ENCODE measurements around the gene FANCC.

Gene FANCC

DNA sequence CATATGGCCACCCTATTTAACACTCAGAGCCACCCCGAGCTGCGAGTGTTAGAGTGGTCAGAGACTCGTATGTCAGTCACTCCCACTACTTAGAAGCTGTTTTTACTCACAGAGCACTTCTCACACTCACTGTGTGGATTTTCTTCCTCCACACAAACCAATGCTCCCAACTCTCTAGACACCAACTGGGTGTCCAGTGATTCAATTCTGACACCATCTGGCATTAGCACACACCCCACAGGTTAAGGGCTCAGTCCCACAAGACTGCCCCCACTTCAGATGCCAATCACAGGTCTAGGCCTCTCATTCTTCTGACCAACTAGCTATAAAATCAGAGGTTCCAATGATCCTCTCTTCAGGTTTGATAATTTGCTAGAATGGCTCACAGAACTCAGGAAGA, 174.8 kb downstream of the FANCC start:
- Histone ChIP-seq H2BK12ac (ENCODE audit: low read length in 2 of 2) (no peak overlapping the region), H3K4me1 (ENCODE audit: control insufficient read depth, insufficient read depth, low read depth, low read length) (peaks cover 3% of the 10 kb centered on the region), H3K4me3 (ENCODE audit: insufficient read depth in 1 of 2, low read depth in 1 of 2, low read length in 2 of 2) (no peak overlapping the region), H2BK120ac (ENCODE audit: low read depth, low read length) (no peak overlapping the region), H3K4me2 (ENCODE audit: low read length, poor library complexity, severe bottlenecking) (no peak overlapping the region), H3K9me3 (ENCODE audit: control insufficient read depth, low read length) (no peaks in the 10 kb centered on the region), H3K36me3 (ENCODE audit: control insufficient read depth in 1 of 2, insufficient read depth in 2 of 2, low read depth in 1 of 2, low read length in 2 of 2) (peaks cover 0 to 9% of the 10 kb centered on the region in 2 experiments), H3K23ac (ENCODE audit: low read length in 2 of 2) (no peak overlapping the region), H2AFZ (ENCODE audit: low read depth, low read length) (no peak overlapping the region), H3K4ac (ENCODE audit: low read depth in 1 of 2, low read length in 2 of 2) (no peak overlapping the region), H2BK15ac (ENCODE audit: low read depth, poor library complexity, severe bottlenecking) (no peak overlapping the region), H3K27ac (ENCODE audit: low read length, poor library complexity, severe bottlenecking) (no peak overlapping the region), H4K91ac (ENCODE audit: low read length) (no peak overlapping the region), H3K14ac (ENCODE audit: low read length in 2 of 2) (no peak overlapping the region), H4K8ac (ENCODE audit: low read length) (no peak overlapping the region), H3K18ac (ENCODE audit: low read depth in 1 of 2, low read length in 2 of 2) (no peak overlapping the region), H2BK5ac (ENCODE audit: low read depth, low read length, poor library complexity, severe bottlenecking) (no peak overlapping the region), H3K79me1 (replicated peaks; ENCODE audit: low read length, poor library complexity, severe bottlenecking) (peaks cover 5% of the 10 kb centered on the region), H3K9ac (ENCODE audit: low read length) (no peak overlapping the region), H2AK5ac (ENCODE audit: low read length, severe bottlenecking) (no peak overlapping the region), H3K27me3 (ENCODE audit: control insufficient read depth in 1 of 2, insufficient read depth in 1 of 2, low read length in 2 of 2) (no peaks in the 10 kb centered on the region)
- no peak for DNase-seq
- WGBS: 94% methylated on average over 3 of the region's 3 CpGs

DNA sequence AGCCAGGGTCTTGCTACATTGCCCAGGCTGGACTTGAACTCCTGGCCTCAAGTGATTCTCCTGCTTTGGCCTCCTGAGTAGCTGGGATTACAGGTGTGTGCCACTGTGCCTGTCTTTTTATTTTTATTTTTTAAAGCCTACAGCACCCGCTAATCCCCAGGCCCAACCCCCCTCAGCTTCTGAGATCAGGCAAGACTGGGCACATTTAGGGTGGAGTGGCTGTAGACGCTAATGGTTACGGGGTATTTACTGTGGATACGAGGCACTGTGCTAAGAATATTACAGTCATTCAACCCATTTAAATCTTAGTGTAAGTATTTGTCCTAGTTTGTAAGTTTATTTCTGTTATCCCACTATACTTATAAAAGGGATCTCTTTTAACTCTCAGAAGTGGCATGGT, 175.2 kb downstream of the FANCC start:
- Histone ChIP-seq H2BK120ac (ENCODE audit: low read depth, low read length) (no peak overlapping the region), H4K8ac (ENCODE audit: low read length) (no peak overlapping the region), H3K9me3 (ENCODE audit: control insufficient read depth, low read length) (no peaks in the 10 kb centered on the region), H3K79me1 (replicated peaks; ENCODE audit: low read length, poor library complexity, severe bottlenecking) (peaks cover 5% of the 10 kb centered on the region), H2AFZ (ENCODE audit: low read depth, low read length) (no peak overlapping the region), H3K36me3 (ENCODE audit: control insufficient read depth in 1 of 2, insufficient read depth in 2 of 2, low read depth in 1 of 2, low read length in 2 of 2) (peaks cover 0 to 12% of the 10 kb centered on the region in 2 experiments), H3K4me2 (ENCODE audit: low read length, poor library complexity, severe bottlenecking) (no peak overlapping the region), H3K14ac (ENCODE audit: low read length in 2 of 2) (no peak overlapping the region), H3K23ac (ENCODE audit: low read length in 2 of 2) (no peak overlapping the region), H3K4ac (ENCODE audit: low read depth in 1 of 2, low read length in 2 of 2) (no peak overlapping the region), H2BK5ac (ENCODE audit: low read depth, low read length, poor library complexity, severe bottlenecking) (no peak overlapping the region), H3K27ac (ENCODE audit: low read length, poor library complexity, severe bottlenecking) (no peak overlapping the region), H2AK5ac (ENCODE audit: low read length, severe bottlenecking) (no peak overlapping the region), H2BK12ac (ENCODE audit: low read length in 2 of 2) (no peak overlapping the region), H3K18ac (ENCODE audit: low read depth in 1 of 2, low read length in 2 of 2) (no peak overlapping the region), H2BK15ac (ENCODE audit: low read depth, poor library complexity, severe bottlenecking) (no peak overlapping the region), H3K27me3 (ENCODE audit: control insufficient read depth in 1 of 2, insufficient read depth in 1 of 2, low read length in 2 of 2) (no peaks in the 10 kb centered on the region), H3K4me1 (ENCODE audit: control insufficient read depth, insufficient read depth, low read depth, low read length) (peaks cover 3% of the 10 kb centered on the region), H3K9ac (ENCODE audit: low read length) (no peak overlapping the region), H3K4me3 (ENCODE audit: insufficient read depth in 1 of 2, low read depth in 1 of 2, low read length in 2 of 2) (no peak overlapping the region), H4K91ac (ENCODE audit: low read length) (no peak overlapping the region)
- no CpG with 5 or more reads among the region's 4 CpGs for WGBS
- DNase-seq: no peak

DNA sequence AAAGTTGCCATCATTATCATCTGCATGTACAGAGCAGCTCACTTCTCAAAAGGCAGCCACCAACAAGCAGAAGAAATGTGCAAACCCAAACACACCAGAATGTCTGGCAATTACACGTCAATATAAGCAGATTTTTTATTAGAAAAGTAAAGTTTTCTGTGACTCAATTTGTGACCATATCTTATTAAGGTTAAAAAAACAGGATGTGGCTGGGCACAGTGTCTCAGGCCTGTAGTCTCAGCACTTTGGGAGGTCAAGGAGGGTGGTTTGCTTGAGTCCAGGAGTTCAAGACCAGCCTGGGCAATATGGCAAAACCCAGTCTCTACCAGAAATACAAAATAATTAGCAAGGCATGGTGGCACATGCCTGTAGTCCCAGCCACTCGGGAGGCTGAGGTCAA, 176.7 kb downstream of the FANCC start:
- H2AK5ac ChIP-seq (ENCODE audit: low read length, severe bottlenecking): no peak overlapping the region
- H2BK12ac ChIP-seq (ENCODE audit: low read length in 2 of 2): no peak overlapping the region
- H2BK15ac ChIP-seq (ENCODE audit: low read depth, poor library complexity, severe bottlenecking): no peak overlapping the region
- H3K9me3 ChIP-seq (ENCODE audit: control insufficient read depth, low read length): no peaks in the 10 kb centered on the region
- no peak for DNase-seq
- no peak overlapping the region for H3K9ac ChIP-seq (ENCODE audit: low read length)
- H3K4me2 ChIP-seq (ENCODE audit: low read length, poor library complexity, severe bottlenecking): no peak overlapping the region
- no peak overlapping the region for H3K18ac ChIP-seq (ENCODE audit: low read depth in 1 of 2, low read length in 2 of 2)
- no peak overlapping the region for H2AFZ ChIP-seq (ENCODE audit: low read depth, low read length)
- no peak overlapping the region for H2BK5ac ChIP-seq (ENCODE audit: low read depth, low read length, poor library complexity, severe bottlenecking)
- 100% methylated on average over 1 of the region's 2 CpGs for WGBS
- peaks cover 3% of the 10 kb centered on the region for H3K79me1 ChIP-seq (replicated peaks; ENCODE audit: low read length, poor library complexity, severe bottlenecking)
- no peak overlapping the region for H3K14ac ChIP-seq (ENCODE audit: low read length in 2 of 2)
- no peak overlapping the region for H3K4ac ChIP-seq (ENCODE audit: low read depth in 1 of 2, low read length in 2 of 2)
- no peak overlapping the region for H3K4me3 ChIP-seq (ENCODE audit: insufficient read depth in 1 of 2, low read depth in 1 of 2, low read length in 2 of 2)
- H3K27me3 ChIP-seq (ENCODE audit: control insufficient read depth in 1 of 2, insufficient read depth in 1 of 2, low read length in 2 of 2): no peaks in the 10 kb centered on the region
- H3K27ac ChIP-seq (ENCODE audit: low read length, poor library complexity, severe bottlenecking): no peak overlapping the region
- H4K91ac ChIP-seq (ENCODE audit: low read length): no peak overlapping the region
- no peak overlapping the region for H4K8ac ChIP-seq (ENCODE audit: low read length)
- no peak overlapping the region for H3K23ac ChIP-seq (ENCODE audit: low read length in 2 of 2)
- H2BK120ac ChIP-seq (ENCODE audit: low read depth, low read length): no peak overlapping the region
- H3K4me1 ChIP-seq (ENCODE audit: control insufficient read depth, insufficient read depth, low read depth, low read length): peaks cover 3% of the 10 kb centered on the region
- H3K36me3 ChIP-seq (ENCODE audit: control insufficient read depth in 1 of 2, insufficient read depth in 2 of 2, low read depth in 1 of 2, low read length in 2 of 2): peaks cover 0 to 16% of the 10 kb centered on the region in 2 experiments

DNA sequence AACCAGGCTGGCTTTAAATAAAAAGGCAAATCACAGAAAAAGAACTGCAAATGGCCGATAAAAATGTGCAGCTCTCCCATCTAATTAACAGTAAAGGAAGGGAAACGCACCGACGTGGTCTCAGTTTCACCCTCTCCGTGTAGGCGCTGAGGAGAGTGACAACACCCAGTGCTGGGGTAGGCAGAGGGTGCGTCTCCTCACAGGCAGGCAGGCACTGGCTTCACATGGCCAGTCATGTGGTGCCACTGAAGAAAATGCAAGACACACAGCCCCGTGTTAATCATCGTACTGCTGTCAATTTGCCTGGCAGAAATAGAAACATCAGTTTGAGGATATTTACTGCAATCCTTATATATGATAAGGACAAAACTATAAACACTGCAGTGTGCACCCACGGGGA, 178.4 kb downstream of the FANCC start:
- Histone ChIP-seq H3K79me1 (replicated peaks; ENCODE audit: low read length, poor library complexity, severe bottlenecking) (no peaks in the 10 kb centered on the region), H2AFZ (ENCODE audit: low read depth, low read length) (no peak overlapping the region), H3K4me1 (ENCODE audit: control insufficient read depth, insufficient read depth, low read depth, low read length) (peaks cover 7% of the 10 kb centered on the region), H3K36me3 (ENCODE audit: control insufficient read depth in 1 of 2, insufficient read depth in 2 of 2, low read depth in 1 of 2, low read length in 2 of 2) (peaks cover 0 to 16% of the 10 kb centered on the region in 2 experiments), H3K23ac (ENCODE audit: low read length in 2 of 2) (no peak overlapping the region), H2AK5ac (ENCODE audit: low read length, severe bottlenecking) (no peak overlapping the region), H2BK15ac (ENCODE audit: low read depth, poor library complexity, severe bottlenecking) (no peak overlapping the region), H2BK12ac (ENCODE audit: low read length in 2 of 2) (no peak overlapping the region), H3K18ac (ENCODE audit: low read depth in 1 of 2, low read length in 2 of 2) (no peak overlapping the region), H3K4ac (ENCODE audit: low read depth in 1 of 2, low read length in 2 of 2) (no peak overlapping the region), H2BK120ac (ENCODE audit: low read depth, low read length) (no peak overlapping the region), H3K4me3 (ENCODE audit: insufficient read depth in 1 of 2, low read depth in 1 of 2, low read length in 2 of 2) (no peak overlapping the region), H3K27me3 (ENCODE audit: control insufficient read depth in 1 of 2, insufficient read depth in 1 of 2, low read length in 2 of 2) (no peaks in the 10 kb centered on the region), H3K27ac (ENCODE audit: low read length, poor library complexity, severe bottlenecking) (no peak overlapping the region), H3K14ac (ENCODE audit: low read length in 2 of 2) (no peak overlapping the region), H4K8ac (ENCODE audit: low read length) (no peak overlapping the region), H3K9me3 (ENCODE audit: control insufficient read depth, low read length) (no peaks in the 10 kb centered on the region), H4K91ac (ENCODE audit: low read length) (no peak overlapping the region), H3K9ac (ENCODE audit: low read length) (no peak overlapping the region), H2BK5ac (ENCODE audit: low read depth, low read length, poor library complexity, severe bottlenecking) (no peak overlapping the region), H3K4me2 (ENCODE audit: low read length, poor library complexity, severe bottlenecking) (no peak overlapping the region)
- WGBS: 95% methylated on average over 8 of the region's 10 CpGs
- no peak for DNase-seq

All from mesenchymal stem cell (in vitro differentiated cells and primary cell).